Type B pancreatic cell (in vitro differentiated cells): ENCODE results near the gene TPP1. TPM values are rescaled to one million over a fixed set of nuclear protein-coding genes. Genes with fewer than 3 reads are reported as not detected.
A peak's percentile ranks its signal among the peaks of the same experiment; 100 is the strongest.

ENCODE experiments used
- DNase-seq: peaks from one replicate; pipeline ENCODE4 v3.0.0; 2021; ENCODE audit warnings: mixed read lengths; ENCODE audit not compliant: unreplicated experiment; ENCODE audit errors: extremely low spot score
- H3K27ac Mint-ChIP-seq: 2 replicates; pipeline ENCODE4 v1.8.0; 2021; ENCODE audit warnings: mild to moderate bottlenecking, mixed read lengths
- H3K27me3 Mint-ChIP-seq: 2 replicates; pipeline ENCODE4 v1.8.0; 2021; ENCODE audit warnings: mixed read lengths
- H3K36me3 Mint-ChIP-seq: 2 replicates; pipeline ENCODE4 v1.8.0; 2021; ENCODE audit warnings: mixed read lengths
- H3K4me1 Mint-ChIP-seq: one replicate; pipeline ENCODE4 v1.8.0; 2021; ENCODE audit warnings: mixed read lengths; ENCODE audit not compliant: unreplicated experiment
- H3K4me3 Mint-ChIP-seq: 2 replicates; pipeline ENCODE4 v1.8.0; 2021; ENCODE audit warnings: mild to moderate bottlenecking, mixed read lengths
- H3K9me3 Mint-ChIP-seq: 2 replicates; pipeline ENCODE4 v1.8.0; 2021; ENCODE audit warnings: mixed read lengths
- CTCF ChIP-seq: fragments of 200-600 bp; sonication (generic); conservative IDR thresholded peaks from 2 replicates; pipeline ENCODE4 v1.5.0; 2021; ENCODE audit warnings: antibody characterized with exemption, mild to moderate bottlenecking
- total RNA-seq: library from RNA; stranded (reverse); gene quantifications from 2 replicates; pipeline ENCODE4 v1.2.1, GENCODE V29; 2021; ENCODE audit warnings: low replicate concordance

The TPP1 gene
- total RNA-seq, 1 donor from 2014 or later: 72.8 TPM

GRCh38 chr11:6646918-6647679 is 27.9 kb upstream of the TPP1 start:
- DNase-seq: no peak
- TF ChIP-seq CTCF: no peak
- no peaks in the 10 kb centered on the region for H3K9me3 Mint-ChIP-seq

GRCh38 chr11:6646576-6646917 is 27.3 kb upstream of the TPP1 start:
- H3K27ac Mint-ChIP-seq: no peak overlapping the region
- H3K27me3 Mint-ChIP-seq: no peaks in the 10 kb centered on the region
- H3K4me1 Mint-ChIP-seq: no peaks in the 10 kb centered on the region
- DNase-seq: peak; percentile 77
- no peaks in the 10 kb centered on the region for H3K36me3 Mint-ChIP-seq
- H3K4me3 Mint-ChIP-seq: no peak overlapping the region
- TF ChIP-seq CTCF: no peak
- no peaks in the 10 kb centered on the region for H3K9me3 Mint-ChIP-seq

More at GRCh38 chr11:6646918-6647679, 27.9 kb upstream of the TPP1 start:
- no peaks in the 10 kb centered on the region for H3K36me3 Mint-ChIP-seq
- no peak overlapping the region for H3K27ac Mint-ChIP-seq
- H3K4me3 Mint-ChIP-seq: no peak overlapping the region
- no peaks in the 10 kb centered on the region for H3K27me3 Mint-ChIP-seq
- no peaks in the 10 kb centered on the region for H3K4me1 Mint-ChIP-seq

GRCh38 chr11:6646071-6646470 is 26.8 kb upstream of the TPP1 start:
- H3K4me1 Mint-ChIP-seq: no peaks in the 10 kb centered on the region
- H3K27me3 Mint-ChIP-seq: no peaks in the 10 kb centered on the region
- TF ChIP-seq CTCF: no peak
- no peaks in the 10 kb centered on the region for H3K9me3 Mint-ChIP-seq
- H3K36me3 Mint-ChIP-seq: no peaks in the 10 kb centered on the region
- DNase-seq: no peak
- no peak overlapping the region for H3K4me3 Mint-ChIP-seq
- no peak overlapping the region for H3K27ac Mint-ChIP-seq

GRCh38 chr11:6642957-6643356 is 23.7 kb upstream of the TPP1 start:
- Mint-ChIP-seq H3K4me1 (no peaks in the 10 kb centered on the region), H3K9me3 (no peaks in the 10 kb centered on the region), H3K4me3 (no peak overlapping the region), H3K36me3 (no peaks in the 10 kb centered on the region), H3K27me3 (no peaks in the 10 kb centered on the region), H3K27ac (no peak overlapping the region)
- TF ChIP-seq CTCF: no peak
- DNase-seq: no peak

GRCh38 chr11:6640985-6641701 is 21.9 kb upstream of the TPP1 start:
- H3K27ac Mint-ChIP-seq: no peak overlapping the region

More at GRCh38 chr11:6640985-6641701, 21.9 kb upstream of the TPP1 start:
- no peaks in the 10 kb centered on the region for H3K4me1 Mint-ChIP-seq
- no peak for TF ChIP-seq CTCF
- H3K27me3 Mint-ChIP-seq: no peaks in the 10 kb centered on the region
- DNase-seq: no peak
- H3K4me3 Mint-ChIP-seq: no peak overlapping the region
- no peaks in the 10 kb centered on the region for H3K36me3 Mint-ChIP-seq
- no peaks in the 10 kb centered on the region for H3K9me3 Mint-ChIP-seq
